Transverse colon (tissue), 4 donors: ENCODE data around the gene PLXNB2.

Experiments used
- CTCF ChIP-seq, 5 experiments: fragments of 200-600 bp in 3 of 5; fragments of 450-650 bp in 2 of 5; sonication (generic) in 3 of 5; IDR thresholded peaks; 1 replicate in 2 of 5; 2 replicates in 3 of 5; pipeline ENCODE4 v1.5.1; 2016 to 2017; ENCODE audit warnings: antibody characterized with exemption in 5 of 5, inconsistent platforms in 3 of 5, mild to moderate bottlenecking in 2 of 5, moderate library complexity in 1 of 5
- EP300 ChIP-seq: sonication (generic); formaldehyde crosslinking; IDR thresholded peaks from one replicate; pipeline ENCODE4 v1.6.1; 2017; ENCODE audit warnings: antibody characterized with exemption, low read depth
- POLR2A ChIP-seq: fragments of 450-650 bp; IDR thresholded peaks from one replicate; pipeline ENCODE4 v1.6.1; 2016; ENCODE audit warnings: antibody characterized with exemption, mild to moderate bottlenecking, moderate library complexity
- POLR2AphosphoS5 ChIP-seq, 3 donors: sonication (generic); formaldehyde crosslinking; IDR thresholded peaks; one replicate each; pipeline ENCODE4 v1.6.1; 2016; ENCODE audit warnings: antibody characterized with exemption in 3 of 3

DNA sequence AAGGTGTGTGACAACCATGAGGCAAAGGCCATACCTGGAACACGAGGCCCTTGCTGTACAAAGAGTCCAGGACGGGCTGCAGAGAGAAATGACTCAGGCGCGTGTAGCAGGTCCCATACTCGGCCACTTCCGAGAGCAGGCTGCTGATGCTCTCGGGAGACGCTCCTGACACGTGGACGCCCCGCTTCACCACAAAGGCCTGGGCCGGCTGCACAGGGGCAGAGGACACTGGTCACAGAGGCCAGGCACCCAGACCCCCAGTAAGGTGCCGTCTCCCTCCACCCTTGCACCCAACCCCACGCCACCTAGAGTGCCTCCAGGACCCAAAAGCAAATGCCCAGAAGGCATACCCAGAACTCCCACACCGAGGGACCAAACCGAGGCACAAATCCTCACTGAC is 78.1 kb downstream of the PLXNB2 start:
- TF ChIP-seq CTCF (IDR thresholded peaks at IDR 0.05) = no peak
- no peak for TF ChIP-seq POLR2A
- no peak for TF ChIP-seq POLR2AphosphoS5 (IDR thresholded peaks at IDR 0.05)
- no peak for TF ChIP-seq EP300
